GM19452 (cell line): Measurements from ENCODE around the gene KIAA1191.

Source experiments
- ATAC-seq: cut with Tn5 transposase; IDR thresholded peaks from one replicate; pipeline ENCODE4 v1.9.1; 2021; ENCODE audit not compliant: unreplicated experiment

The KIAA1191 gene

DNA sequence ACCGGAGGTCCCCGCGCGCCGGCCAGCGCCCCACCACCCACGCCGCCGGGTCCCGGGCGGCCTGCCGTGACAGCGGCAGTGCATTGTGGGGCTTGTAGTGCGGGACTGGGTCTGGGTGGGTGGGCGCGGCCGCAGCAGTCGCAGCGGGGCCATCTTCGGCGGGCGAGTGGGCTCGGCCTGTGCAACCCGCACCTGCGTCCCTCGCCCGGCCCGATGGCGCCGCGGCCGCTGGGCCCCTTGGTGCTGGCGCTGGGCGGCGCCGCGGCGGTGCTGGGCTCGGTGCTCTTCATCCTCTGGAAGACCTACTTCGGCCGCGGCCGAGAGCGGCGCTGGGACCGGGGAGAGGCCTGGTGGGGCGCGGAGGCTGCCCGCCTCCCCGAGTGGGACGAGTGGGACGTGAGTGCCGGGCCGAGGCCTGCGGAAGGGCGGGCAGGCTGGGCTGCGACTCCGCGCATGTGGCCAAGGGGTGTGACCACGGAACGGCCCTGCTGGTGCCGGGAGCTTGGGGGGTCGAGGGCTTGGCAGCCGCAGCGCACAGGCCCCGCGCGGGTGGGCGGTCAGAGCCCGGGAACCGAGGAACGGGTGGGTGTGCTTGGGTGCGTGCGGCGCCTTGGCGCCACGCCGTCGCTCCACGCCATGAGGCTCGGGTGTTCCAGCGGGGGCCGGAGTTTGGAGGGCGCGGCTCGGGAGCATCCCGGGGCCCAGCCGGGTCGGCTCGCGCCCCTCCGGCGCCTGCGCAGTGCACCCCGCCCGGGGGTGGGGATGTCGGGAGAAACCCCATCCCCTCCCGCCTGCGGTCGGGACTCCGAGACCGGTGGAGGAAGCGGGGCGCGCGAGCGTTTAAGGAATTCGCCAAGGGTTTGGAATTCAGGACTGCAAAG, 4.0 kb upstream of the KIAA1191 start, which contains the start of gene ARL10:
Gene ARL10 (plus strand): TSS at position 137 of the 881 bp plus-strand sequence. CDS start 77 bp downstream, at position 214.
- ATAC-seq, result peak; percentile 49

DNA sequence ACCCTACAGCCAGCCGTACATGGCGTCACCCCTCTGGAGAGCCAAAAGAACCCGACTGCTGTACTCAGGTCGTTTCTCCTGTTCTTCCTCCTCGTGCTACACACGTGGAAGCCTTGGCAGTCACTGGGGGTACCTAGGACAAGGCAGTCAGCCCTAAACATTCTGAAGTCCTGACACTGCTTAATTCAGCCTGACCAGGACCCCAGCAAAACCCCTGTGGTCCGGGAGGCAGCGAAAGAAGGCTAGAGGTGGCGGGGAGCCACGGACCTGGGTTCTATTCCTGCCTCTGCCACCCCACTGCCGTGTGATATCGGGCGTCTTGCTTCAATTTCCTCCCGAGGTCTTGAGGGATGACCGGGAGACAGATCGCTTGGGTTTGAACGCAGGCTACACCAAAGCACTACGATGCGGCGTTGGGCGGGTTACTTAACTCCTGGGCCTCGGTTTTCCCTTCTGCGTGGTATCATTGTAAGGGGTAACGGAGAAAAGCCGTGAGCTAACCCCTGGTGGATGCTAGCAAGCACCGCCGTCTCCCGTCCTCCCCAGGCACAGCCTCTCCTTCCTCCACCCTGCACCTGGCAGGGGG, 3.3 kb upstream of the KIAA1191 start:
- ATAC-seq, result no peak

DNA sequence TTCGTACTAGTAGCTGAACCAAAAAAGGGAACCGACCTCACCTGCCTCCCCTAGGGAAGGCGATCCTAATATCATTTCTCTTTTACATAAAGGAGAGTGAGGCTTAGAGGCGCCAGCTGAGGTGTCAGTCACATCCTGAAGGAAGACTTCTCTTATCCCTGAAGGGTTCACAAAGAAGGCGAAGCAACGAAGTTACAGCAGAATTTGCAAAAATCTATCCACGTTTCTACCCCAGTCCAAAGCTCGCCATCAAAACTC, 598 bp upstream of the KIAA1191 start:
- no peak for ATAC-seq

DNA sequence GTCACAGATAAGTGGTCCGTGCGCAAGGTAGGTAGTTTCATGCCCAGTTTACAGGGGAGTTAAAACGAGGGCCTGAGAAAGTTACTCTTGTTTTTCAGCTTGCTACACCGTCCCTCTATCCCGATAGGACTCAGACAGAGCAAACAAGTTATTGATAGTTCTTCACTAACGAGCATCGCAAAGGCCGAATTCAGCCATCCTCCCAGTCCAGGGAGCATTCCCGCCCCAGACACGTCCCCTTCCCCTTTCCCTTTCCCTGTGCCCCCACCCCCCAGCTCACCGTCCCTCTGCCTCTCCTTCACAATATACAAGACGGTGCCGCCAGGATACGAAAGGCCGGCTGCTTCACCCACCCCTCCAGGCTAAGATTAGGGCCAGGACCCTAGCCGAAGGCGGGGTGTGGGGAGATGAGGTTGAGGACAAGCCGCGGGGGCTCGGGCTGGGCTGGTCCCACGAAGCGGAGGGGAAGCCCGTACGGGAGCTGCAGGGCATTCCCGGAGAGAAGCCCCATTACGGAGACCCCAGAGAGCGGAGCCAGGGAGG, 599 bp downstream of the KIAA1191 start:
- ATAC-seq, result peak; percentile 8

DNA sequence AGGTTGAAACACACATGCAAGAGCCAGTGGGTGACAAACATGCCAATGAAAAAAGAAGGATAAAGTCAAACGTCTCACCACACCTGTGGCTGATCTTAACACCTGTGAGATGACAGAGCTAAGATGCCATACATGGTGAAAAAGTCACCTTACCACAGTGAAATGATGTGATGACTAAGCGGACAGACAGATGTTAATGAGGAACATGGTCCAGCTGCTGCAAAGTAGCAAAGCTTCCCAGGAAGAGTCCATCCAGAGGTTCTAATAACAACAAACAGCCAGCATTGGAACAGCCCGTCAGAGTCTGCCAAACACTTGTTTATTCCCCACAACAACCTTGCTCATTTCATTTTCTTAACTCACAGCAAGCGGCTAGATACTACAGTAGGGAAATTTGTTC, 1.9 kb downstream of the KIAA1191 start:
- no peak for ATAC-seq

DNA sequence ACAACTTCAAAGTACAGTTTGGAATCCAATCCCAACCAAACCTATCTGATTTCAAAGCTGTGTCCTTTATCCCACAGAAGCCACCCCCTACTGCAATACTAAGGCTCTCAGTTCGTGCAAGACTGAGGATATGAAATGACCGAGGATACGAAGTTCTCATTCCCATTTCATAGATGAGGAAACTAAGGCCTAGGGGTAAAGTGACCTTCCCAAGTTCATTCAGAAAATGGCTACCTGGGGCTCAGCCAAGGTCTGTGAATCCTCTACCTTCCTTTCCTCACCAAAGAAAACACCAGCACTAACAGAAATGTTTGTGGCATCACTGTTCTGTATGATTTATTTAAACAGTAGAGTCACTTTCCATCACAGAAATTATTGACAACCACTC, 5.4 kb downstream of the KIAA1191 start:
- no peak for ATAC-seq

DNA sequence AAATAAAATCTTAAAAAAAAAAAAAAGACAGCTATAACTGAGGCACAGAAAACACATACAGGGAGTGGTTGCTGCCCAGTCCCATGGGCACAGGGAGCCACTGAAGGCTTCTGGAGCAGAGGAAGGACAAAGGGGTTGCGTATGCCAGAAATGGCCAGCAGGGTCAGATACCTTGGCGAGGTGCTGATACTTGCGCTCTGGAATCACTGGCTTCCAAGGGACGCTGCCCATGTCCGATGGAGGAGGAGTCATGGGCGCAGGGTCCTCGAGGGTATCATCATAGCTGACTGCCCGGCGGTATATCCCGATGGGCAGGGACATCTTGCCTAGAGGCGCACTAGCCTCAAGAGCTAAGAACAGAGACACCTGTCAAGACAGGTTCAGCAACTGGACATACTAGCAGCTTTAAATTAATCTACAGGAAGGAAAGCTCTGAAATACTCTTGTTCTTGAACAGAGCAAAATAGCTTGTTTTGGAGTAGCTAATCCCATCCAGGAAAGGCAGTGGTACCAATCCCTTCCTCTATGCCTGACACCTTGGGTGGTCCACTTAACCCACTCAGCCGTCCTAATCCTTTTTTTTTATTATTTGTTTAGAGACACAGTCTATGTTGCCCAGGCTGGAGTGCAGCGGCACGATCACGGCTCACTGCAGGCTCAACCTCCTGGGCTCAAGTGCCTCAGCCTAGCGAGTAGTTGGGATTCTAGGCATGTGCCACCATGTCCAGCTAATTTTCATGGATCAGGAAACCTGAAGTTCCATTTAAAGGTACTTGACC, 6.0 kb downstream of the KIAA1191 start:
- no peak for ATAC-seq

DNA sequence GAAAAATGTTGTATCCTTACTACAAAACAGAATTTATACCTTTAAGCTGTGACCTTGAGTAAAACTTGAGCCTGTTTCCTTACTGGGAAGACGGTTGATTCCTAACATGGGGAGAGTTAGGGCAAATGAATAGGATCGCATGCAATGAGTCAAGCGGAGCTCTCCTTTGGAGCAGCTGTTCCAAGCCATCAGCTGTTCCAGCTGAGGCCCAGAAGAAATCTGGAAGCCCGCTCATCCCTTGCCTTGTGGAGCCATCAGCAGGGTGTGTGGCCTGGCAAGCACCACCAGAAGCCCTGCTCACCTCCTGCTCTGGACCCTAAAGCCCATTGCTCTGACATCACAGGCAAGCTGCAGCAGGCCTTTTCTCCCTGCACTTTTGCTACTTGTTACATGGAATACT, 8.0 kb downstream of the KIAA1191 start:
- ATAC-seq, result no peak

DNA sequence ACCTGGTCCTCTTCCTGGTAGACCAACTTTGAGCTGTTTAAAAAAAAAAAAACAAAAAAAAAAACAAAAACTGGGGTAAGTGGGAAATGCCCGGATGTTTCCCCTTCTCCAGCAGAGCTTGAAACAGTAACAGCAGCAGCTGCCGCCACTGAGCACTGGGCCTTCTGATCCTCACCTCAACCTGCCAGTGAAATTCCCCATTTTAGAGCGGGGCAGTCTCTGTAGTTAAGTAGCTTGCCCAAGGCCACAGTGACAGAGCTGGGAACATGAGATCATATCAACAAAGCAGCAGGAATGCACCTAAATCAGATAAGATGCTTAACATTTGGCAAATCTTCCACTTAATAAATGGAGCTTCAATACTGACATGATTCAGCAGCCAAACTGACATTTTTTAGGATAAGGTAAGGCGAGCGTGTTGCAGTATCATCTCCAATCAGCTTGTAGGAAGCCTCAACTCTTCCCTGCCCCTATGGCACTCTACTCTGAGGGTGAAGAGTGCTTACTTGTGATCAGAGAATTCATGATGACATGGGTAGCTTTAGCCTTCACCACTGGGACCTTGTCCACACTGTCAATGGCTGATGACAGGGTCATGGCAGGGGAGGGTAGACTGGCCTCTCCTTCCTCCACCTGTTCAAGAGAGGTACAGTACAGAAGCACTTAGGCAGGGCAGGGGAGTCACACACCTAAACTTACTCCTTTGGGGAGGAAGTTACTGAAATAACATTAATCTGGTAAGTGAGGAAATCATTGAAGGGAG, 9.3 kb downstream of the KIAA1191 start:
- no peak for ATAC-seq

DNA sequence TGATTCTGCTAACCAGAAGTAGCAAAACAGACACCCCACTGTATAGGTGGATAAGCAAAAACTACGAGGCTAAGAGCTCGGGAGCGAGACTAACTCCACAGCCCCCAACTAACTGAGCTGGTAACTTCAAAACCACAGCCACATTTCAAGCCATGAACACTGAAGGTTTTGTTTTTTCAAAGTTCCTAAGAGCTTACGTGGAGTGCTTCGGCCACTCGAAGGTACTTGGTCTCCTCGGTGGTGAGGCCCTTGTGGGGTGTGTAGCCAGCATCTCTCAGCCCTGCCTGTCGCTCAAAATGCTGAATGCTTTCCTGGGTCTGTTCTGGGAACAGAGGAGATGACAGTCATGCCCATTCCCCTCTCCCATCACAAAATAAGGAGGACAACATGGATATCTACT, 11.1 kb downstream of the KIAA1191 start:
- ATAC-seq, result no peak

DNA sequence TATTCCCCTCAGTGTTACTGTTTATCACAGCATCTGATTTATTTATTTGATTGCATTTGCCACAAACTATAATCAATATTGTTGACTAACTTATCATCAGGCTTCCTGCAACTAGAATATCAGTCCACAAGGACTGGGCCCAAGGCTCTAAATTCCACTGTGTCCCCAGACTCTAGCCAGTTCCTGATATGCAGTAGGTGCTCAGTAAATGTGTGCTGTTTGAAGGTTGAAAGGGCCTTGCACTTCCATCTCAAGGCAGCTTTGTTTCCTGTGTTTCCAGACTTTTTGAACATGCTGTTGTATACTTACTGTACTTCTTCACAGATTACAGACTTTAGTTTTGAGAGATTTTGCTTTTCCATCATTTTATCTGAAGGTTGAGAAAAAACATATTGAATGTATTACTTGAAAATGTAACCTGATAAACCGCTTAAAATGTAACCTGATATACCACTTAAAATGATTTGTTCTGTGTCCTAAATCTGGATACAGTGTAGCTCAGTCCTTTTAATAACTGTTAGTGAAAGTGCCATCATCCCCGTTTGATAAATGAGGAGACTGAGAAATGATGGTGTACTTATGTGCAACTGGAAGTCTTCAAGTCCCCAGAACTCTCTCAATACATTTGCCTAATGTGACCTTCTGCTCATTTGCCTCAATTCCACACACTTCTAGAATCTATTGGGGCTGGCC, 18.7 kb downstream of the KIAA1191 start:
- no peak for ATAC-seq

DNA sequence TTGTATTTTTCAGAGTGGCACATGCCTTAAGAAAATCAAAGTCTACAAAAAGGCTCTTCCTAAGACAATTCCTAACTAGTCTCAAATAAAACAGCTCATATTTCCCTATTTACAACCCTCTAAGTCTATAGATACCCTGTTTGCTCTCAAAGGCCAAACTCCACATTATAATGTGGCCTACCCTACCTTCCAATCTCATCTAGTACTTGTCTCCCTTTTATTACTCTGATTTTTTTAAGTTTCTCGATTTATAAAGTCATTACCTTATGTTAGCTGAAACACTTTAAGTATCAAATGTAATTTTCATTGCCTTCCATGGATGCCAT, 19.4 kb downstream of the KIAA1191 start:
- no peak for ATAC-seq

DNA sequence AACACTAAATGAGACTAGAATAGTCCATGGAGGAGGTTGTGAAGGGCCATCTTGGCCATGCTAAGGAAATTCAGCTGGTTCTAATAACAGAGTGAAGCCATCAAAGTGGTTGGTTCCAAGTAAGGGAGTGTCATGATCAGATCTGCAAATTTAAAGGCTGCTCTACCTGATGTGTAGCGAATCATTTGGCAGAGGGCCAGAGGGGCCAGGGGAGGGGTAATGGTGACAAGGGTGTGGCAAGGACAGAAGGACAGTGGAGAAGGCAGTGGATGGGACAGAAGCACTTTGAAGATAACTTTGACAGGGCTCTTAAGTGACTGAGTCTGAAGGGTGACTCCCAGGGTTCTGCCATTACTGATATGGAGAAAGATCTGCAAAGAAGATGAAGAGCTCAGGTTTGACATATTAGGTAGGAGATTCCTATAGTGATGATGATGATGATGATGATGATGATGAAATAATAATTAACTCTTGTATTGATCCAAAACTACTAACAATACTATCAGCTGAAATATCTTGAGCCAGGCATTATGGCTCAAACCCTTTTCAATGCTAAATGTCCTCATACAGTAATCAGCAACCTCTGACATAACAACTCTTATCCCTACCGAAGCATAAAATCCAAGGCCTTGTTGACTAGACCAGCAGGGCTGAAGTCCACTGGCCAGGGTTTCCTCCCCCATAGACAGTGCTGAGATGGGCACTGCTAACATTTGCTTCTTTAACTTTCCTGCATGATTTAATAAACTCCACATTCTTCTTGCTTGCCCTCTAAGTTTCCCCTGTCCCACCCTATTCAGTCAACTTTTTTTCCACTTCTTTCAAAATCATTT, 20.0 kb downstream of the KIAA1191 start:
- no peak for ATAC-seq

DNA sequence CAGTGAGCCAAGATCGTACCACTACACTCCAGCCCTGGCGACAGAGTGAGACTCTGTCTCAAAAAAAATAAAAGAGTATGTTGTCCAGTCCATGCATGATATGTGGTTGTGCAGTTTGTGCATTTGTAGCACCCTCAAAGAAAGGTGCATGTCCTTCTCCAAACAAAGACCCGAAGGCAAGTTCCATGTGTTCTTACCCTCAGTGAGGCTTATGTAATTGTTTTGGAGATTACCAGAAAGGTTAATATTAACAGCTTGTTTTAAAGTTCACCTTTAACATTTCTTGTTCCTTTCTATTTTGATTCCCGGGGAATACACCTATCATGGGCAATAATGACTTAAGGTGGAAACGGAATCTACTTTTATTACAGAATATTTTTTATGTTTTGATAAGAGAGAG, 22.3 kb downstream of the KIAA1191 start:
- no peak for ATAC-seq

DNA sequence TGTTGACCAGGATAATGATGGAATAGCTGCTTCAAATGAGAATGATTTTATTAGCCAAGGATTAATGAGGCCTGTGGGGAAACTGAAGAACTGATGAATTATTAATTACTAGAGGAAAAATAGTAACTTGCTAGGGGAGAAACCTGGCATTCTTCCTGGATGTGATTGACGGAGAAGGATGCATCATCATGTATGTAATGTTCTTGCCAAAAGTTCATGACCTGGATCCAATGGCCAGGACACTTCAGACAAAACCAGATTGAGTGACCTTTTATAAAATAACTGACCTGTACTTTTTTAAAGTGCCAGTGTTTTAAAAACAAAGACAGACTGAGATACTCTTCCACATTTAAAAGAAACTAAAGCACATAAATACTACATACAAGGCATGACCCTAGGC, 23.7 kb downstream of the KIAA1191 start:
- ATAC-seq, result no peak

DNA sequence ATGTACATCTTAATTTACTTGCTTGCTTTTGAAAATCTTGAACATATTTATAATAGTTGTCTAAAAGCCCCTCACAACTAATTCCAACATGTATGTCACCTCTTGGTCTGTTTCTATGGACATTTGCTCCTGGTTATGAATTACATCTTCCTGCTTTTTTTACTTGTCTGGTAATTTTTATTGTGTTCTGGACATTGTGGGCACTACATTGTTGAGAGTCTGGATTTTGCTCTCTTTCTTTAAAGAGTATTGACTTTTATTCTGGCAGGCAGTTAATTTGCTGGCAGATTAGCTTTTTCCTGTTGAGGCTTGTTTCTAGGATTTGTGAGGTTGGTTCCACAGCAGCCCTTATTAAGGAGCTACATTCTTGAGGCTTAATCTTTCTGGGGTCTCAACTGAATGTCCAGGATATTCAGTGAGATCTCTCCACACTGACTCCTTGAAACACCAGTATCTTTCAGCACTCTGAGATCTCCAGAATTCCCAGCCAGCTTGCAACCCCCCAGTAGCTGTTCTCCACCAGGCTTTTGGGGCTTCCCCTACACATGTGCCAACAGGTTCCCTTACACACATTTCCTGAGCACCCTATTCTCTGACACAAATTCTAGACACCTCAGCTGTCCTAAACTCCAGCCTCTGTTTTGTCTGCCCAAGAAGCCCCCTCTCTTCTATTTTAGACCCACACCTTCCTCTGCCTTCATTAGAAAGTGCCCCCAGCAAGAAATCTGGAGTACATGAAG, 27.4 kb downstream of the KIAA1191 start:
- no peak for ATAC-seq

DNA sequence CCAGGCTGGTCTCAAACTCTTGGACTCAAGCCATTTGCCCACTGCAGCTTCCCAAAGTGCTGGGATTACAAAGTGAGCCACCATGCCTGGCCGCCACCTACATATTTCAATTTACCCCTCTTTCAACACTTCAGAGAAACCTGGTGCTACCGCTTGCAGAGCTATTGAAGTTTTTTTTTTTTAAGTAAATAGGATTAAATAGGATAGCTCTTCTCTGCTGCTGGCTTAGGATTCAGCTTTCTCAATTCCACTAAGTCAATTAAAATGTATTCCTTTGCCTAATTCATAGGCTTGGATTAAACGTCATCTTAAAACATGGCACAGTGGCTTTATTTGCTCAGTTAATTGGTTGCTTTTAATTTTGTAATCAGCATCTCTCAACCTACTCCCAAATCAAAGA, 41.0 kb downstream of the KIAA1191 start:
- no peak for ATAC-seq

DNA sequence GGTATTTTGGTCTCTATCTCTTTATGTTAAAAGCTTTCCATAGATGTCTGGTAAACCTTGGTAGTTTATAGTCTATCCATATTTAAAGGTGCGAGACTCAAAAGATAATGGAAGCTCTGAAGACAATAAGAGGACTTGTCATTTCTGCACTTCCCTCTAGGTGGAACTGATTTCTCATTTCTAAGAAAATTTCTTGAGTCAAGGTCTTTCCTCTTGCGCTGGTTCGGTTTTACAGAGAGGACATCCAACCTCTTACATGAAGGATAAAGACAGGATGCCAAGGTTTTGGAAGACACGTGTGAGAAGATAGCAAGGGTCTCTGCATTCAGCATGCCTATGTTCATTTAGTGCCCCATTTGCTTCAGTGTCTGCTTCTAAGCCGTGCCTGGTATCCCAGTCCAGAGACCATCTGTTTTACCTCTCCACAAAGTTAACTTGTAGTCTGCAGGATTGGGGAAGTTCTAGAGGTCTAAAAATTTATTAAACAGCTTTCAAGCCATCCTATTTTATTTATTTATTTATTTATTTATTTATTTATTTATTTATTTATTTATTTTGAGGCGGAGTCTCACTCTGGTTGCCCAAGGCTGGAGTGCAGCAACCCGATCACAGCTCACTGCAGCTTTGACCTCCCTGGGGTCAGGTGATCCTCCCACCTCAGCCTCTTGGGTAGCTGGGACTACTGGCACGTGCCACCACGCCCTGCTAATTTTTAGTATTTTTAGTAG, 41.6 kb downstream of the KIAA1191 start:
- ATAC-seq, result no peak
